Limb (tissue), 2 donors: ENCODE data around the gene CNIH3.
"Not testable (repeated sequence)": the region's sequence is repeated elsewhere in the genome, so short reads cannot be mapped to it uniquely, and the experiment has no call there.

Experiments used
- DNase-seq, 2 donors: peaks; one replicate each; pipeline ENCODE4 v3.0.0-alpha.2; 2016; ENCODE audit errors: extremely low spot score in 2 of 2

The CNIH3 gene

DNA sequence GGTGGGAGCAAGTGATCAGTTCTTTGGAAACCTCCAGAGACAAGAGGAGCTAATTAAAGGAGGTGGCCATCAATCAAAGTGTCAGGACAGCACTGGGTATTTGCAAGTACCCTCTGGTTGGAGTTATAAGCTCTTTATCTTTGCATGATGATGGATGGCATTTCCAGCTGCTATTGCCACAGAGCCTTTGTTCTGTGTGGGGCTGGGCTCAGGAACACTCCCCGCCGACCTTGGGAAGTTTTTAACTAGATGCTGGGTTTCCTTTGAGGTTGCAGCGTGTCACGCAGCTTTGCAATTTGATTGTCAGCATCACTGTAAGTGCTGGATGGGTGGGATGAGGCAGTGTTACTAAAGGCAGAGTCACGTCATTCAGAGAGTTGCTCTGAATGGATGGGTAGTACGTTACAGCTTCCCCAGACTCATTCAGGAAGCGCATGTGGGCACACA lies 68.9 kb downstream of the CNIH3 start:
- DNase-seq, result no peak

DNA sequence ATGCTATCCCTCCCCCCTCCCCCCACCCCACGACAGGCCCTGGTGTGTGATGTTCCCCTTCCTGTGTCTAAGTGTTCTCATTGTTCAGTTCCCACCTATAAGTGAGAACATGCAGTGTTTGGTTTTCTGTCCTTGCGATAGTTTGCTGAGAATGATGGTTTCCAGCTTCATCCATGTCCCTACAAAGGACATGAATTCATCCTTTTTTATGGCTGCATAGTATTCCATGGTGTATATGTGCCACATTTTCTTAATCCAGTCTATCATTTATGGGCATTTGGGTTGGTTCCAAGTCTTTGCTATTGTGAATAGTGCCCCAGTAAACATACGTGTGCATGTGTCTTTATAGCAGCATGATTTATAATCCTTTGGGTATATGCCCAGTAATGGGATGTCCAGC lies 70.0 kb downstream of the CNIH3 start:
- DNase-seq, result not testable (repeated sequence)

DNA sequence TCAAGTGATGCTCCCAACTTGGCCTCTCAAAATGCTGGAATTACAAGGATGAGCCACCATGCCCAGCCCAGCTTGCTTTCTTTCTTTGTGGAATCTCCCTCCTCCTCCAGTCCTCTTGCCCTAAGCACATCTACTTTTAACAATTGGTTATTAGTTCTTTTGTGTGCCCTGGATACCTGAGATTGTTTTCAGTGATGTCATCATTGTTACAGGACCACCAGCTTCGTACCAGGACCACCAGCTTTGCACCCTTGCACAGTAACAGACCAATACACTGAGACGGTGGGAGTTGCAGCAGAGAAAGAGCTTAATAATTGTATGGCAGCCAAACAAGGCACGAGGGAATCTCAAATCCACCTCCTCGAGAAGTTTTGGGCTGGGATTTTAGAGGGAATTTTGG lies 71.3 kb downstream of the CNIH3 start:
- no peak for DNase-seq

DNA sequence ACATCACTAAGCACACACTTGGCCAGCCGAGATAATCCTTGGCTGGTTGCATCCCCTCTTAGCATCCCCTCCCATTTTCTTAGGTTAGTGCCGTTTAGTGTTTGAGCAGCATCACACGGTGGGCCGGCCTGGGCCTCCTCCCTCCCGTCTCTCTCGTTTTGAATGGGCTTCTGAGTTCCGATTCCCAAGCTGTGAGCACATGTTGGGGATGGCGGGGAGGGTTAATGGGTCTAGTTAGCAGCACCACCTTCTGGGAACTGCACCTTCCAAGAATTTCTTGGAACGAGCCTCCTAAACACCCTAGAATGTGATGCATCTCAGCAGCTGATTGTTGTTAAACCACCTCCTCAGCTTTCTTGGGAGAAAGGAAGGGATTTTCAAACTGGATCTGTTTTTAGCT lies 73.3 kb downstream of the CNIH3 start:
- no peak for DNase-seq

DNA sequence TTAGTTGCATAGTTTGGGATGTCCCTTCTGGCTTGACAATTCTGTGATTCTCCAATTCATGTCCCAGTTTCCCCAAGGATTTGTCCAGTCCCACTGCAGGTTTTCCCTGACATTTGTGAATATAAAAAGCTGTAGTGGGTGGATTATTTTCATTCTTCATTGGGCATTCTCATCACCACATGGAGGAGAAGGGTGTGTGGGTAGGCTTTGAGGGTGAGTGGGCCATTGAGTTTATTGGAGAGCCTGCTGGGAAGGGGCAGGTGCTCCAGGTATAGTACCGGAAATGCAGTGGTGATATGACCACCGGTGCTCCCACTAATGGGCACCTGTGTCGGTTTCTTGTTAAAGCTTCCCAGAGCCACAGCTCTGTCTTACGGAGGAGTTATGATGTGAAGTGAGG lies 74.5 kb downstream of the CNIH3 start:
- no peak for DNase-seq

DNA sequence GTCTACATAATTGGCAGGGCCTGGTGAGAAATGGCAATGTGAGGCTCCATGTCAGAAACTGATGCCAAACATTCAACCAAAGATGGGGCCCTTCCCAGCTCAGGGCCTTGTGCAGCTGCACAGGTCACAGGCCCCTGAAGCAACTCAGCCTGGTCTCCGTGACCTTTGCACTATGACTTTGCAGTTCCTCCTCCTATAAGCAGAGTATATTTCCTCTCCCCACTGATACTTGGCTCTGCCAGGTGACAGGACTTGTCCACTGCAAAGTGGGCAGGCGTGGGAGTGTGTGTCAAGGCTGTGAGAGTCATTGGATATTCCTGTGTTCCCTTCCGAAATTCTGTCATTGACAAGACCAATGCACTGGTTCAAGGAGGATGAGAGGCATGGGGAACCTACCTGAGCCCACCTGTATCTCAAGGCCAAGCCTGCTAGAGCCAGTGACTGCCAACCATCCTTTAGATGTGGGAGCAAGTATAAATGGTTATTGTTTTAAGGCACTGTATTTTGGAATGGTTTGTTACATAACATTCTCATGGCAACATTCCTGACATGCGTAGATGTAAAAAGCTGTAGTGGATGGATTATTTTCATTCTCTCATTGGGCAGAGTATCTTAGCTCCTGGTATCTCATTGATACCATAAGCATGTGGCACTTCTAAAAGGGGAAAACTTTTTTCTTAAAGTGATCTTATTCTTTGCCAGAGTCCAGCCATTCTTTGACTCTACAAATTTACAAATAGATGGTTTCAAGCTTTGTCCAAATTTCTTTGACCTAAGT lies 75.2 kb downstream of the CNIH3 start:
- no peak for DNase-seq

DNA sequence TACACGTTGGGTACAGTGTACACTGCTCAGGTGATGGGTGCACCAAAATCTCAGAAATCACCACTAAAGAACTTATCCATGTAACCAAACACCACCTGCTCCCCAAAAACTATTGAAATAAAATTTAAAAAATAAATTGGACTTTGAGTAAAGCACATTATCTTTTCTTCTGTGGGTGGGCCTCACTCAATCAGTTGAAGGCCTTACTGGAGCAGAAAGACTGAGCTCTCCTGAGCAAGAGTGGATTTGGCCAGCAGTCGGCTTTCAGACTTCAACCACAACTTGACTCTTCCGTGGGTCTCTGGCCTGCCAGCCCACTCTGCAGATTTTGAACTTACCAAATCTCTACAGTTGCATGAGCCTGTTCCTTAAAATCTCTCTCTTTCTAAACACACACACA lies 78.9 kb downstream of the CNIH3 start:
- DNase-seq, result no peak

DNA sequence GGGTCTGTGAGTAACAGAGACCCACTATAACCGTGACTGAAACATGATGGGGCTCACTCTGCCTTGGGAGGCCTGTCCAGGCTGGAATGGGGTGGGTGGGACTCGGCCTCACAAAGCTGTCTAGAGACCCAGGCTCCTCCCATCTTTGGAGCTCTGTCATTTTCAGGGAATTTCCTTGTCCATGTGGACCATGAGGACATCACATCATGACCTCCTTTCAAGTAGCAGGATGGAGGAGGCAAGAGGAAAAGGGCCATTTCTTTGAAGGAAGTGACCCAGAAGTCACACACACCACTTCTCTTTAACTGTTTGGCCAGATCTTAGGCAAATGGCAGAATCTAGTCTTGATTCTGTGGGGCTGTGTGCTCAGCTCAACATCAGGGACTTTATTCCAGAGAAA lies 79.9 kb downstream of the CNIH3 start:
- DNase-seq, result no peak

DNA sequence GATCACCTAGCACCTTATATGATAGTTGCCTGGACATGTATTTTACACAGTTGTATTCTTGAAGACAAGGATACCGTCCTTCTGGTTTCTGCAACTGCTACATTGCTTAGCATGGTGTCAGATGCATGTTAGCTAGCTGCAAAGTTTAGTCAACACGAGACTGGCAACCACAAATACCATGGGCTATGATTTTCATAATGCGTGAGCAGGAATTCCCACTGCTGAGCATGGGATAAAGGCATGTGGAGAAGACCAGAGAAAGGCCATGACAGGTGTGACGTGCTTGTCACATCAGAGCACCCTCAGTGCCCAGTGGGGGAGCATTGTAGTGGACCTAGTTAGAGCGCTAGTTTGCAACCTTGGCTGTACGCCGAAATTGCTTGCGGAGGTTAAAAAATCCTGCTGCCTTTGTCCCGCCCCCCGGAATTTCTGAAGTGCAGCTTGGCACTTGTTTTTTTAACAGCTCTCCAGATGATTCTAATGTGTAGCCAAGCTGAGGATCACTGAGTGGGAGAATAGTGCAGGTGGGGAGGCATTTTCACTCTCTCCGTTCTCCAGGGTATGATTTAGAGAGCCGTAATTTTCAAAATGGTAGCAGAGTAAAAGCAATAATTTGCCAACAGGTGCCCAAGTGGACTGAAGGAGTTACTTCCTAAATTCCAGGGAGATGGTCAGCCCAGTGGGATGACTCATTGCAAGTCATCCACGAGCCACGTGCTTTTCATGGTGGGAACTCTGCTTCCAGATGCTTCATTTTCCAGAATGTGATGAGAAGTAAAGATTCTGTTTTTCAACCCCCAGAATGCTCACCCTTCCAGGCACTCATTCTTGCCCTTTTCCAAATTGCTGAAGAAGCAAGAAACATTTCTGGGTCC lies 81.0 kb downstream of the CNIH3 start:
- no peak for DNase-seq

DNA sequence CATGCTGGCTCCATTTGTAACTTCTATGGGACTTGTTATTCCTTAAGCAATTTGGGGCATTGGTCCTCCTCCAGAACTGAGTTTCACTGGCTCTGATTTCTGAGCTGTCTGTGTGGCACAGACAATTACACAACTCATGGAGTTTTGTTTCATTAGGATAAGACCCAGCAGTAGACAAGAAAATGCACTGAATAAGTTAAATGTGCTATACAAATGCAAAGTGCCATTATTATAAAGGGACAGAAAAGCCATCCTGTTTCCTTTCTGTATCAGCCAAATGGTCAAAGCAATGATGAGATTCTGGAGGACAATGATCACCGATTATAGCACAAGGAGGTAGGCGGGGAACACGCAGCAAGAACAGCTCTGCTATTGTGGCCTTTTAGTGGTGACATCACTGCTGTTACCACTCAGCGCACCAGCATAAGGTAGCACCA lies 81.9 kb downstream of the CNIH3 start:
- no peak for DNase-seq

DNA sequence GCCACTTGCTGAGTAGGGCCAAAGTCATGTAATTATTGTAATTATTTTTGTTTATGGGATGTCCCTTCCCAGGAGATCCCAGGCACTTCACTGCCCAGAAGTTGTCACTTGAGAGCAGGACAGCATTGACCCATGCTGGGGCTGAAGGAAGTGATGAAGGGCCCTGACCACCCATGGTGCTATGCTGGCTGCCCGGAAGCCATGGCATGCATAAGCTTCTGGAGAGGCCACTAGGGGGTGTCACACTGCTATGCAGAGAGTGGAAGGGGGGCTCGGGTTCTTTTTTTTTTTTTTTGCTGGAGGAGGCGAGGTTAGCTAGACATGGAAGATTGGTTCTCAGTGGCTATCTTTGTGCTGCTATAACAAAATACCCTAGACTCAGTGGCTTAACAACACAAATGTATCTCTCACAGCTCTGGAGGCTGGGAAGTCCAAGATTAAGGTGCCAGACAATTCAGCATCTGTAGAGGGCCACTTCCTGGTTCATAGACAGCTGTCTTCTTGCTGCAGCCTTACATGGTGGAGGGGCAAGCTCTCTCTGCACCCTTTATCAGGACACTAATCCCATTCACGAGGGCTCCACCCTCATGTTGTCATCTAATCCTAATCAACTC lies 84.9 kb downstream of the CNIH3 start:
- no peak for DNase-seq

DNA sequence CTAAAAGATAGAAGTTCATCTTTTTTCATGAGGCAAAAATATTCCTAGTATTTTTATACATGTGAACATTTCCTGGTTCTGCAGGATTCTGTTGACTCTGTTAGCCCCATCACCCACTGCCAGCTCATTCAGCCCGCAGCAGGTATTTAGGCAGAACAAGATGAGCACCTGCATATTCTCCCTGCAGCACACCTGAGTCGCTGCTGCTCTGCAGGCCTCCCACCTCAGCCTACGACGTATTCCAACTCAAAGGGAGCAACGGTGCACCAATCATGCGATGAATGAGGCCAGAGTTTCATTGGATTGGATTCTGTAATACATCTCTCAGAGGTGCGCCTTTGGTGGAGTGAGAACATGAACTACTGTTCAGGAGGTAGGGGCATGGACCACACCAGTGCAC lies 87.6 kb downstream of the CNIH3 start:
- DNase-seq, result no peak

DNA sequence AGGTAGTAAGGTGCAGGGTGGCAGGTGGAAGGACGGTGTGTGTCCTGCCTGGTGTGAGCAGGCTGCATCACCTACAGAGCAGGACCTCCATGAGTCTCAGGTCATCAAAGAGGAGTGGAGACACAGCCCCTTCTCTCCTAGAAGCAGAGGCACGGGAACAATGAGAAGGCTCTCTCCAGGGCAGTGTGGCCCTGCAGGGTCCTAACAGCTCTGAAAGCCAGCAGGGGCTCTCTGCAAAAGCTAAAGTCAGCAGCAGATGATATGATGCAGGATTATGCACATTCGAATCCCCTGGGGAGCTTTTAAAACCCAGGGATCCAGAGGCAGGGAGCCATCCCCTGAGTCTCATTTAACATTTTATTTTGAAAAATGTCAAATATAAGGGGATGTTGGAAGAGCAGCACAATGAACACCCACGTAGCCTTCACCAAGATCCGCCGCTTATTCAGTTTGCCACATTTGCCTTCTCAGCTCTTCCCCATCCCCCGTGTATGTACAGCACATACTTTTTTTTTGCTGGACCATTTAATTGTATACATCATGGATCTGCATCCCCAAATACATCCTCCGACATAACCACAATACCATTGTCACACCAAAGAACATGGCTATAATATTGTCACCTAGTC lies 88.1 kb downstream of the CNIH3 start:
- DNase-seq, result no peak

DNA sequence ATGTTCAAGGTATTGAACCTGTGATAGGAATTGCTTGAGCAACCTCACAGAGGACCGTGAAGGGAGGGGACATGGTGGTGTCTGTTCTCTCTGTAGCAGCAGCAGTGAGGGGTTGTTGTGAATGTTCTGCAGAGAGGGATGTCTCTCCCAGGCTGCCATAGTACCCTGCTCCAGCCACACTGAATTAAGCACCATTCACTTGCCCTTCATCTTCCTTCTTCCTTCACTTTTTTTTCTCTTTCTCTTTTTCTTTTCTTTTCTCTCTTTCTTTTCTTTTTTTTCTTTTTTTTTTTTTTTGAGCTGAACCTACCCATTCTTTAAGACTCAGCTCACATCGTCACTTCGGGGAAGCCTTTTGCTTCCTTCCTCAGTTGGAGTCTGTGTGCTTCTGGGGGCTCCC lies 89.5 kb downstream of the CNIH3 start:
- no peak for DNase-seq

DNA sequence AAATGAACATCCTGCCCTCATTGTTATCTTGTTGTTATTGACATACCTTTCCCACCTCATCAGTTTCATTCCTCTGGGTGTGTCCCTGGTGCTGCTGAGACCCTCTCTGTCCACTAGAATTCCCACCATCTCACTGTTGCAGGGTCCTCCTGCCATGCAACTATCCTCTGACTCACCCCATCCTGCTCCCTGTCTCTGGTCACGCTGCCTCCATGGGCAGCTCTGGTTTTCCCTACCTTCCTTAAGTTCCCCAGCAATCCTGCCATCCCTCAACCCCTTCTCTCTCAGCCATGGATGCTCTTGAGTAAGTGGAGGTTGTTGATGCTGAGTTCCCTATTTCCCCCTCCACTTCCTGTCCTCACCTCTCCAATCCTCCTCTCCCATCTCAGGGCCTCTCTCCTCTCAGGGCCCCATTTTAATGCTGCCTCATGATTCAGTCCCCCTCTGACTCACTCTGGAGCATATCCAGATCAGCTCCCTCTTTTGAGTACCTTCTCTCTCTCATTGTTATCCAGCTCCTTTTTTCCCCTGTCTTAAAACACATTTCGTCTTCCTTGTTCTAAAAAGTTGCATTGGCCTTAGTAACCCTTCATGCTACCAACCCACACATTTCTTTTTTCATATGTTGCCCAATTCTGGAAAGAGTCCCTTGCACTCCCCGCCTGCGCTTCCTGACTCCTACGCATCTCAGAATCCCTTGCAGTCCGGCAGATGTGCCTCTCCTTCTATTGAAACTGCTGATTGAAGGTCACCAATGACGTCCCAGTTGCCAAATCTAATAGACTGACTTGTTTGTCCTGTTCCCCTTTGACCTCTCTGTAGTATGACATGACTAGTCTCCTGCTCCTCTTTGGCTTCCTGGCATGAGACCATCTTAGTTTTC lies 92.0 kb downstream of the CNIH3 start:
- DNase-seq, result no peak

DNA sequence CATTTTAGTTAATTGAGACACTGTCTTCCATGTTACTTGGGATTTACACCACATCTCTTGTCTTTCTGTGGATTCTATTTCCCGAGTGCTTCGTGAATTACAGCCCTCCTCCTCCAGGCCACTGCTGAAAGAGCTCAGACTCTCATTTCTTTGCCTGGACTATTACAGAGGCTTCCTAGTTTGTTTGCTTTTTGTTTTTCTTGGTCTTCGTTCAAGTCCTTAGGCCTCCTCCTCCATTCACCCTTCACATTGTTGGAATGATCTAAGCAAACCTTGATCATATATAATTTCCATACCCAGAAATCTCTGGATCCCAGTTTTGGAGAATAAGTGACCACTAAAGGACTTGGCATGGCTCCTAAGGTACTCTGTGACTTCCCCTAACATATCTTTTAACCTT lies 94.1 kb downstream of the CNIH3 start:
- no peak for DNase-seq

DNA sequence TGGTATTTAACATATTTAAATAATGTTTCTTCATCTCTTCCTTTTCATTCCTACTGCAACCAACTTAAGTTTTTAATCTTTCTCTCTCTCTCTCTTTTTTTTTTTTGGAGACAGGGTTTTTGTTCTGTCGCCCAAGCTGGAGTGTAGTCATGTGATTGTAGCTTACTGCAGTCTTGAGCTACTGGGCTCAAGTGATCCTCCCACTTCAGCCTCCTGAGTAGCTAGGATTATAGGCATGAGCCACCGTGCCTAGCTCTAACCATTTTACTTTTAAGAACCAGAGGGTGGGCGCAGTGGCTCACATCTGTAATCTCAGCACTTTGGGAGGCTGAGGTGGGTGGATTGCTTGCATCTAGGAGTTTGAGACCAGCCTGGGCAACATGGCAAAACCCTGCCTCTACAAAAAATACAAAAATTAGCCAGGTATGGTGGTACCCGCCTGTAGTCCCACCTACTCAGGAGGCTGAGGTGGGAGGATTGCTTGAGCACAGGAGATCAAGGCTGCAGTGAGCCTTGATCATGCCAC lies 95.2 kb downstream of the CNIH3 start:
- DNase-seq, result not testable (repeated sequence)

DNA sequence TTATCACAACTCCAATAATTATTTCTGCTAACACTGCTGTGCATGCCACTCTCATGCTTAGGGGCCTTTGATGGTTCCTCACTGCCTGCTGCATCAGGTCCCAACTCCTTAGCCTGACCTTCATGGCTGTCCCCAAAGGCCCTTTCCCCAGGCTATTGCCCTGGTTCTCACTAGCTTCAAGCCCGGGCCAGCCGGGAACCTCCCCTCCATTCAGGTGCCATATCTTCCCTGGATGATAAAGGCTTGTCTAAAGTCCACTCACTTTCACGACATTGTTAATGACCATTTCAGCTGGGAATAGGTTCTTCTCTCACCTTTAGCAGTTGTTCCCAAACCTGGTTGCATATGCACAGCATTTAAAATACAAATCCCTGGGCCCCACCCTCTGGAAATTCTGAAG lies 95.8 kb downstream of the CNIH3 start:
- DNase-seq, result no peak

DNA sequence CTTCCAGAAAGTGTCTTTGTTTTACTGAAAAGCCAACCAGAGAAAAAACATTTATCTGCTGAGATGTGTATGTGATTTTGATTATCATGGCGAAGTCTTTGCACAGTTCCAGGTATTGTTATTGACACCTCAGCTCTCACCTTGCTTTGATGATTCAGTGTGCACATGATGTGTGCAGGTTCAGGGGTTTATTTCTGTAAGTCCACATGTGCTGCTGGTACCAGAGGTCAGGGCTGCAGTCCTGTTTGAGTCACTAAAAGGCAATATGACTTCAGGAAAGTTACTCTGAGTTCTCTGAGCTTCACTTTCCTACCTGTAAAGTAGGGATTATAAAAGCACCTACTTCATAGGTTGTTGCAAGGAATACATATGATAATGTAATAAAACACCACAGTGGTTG lies 97.1 kb downstream of the CNIH3 start:
- DNase-seq, result no peak

DNA sequence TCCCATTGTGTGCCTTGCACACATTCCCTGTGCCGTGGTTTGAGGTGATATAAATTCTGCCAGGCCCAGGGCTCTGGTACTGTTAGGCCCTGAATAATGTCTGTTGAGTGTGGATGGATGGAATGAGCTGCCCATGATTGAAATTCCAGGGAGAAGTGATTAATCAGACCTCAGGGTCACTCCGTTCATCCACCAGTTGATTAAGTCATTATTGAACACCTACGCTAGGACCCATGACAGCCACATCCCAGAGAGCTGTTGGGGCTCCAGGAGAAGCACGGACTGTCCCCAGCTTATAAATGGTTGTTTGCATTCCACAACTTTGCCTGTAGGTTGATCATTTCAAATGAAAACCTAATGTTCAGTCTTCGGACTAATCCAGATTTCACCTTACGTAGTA lies 98.4 kb downstream of the CNIH3 start:
- no peak for DNase-seq
